Activated naive CD8-positive, alpha-beta T cell treated with anti-CD3 and anti-CD28 coated beads, Interleukin-2, amount 50 U/mL, for 16 hours (primary cell): ENCODE results near the gene SEC14L1.

Source experiments
- DNase-seq: peaks from one replicate; pipeline ENCODE4 v3.0.0-alpha.2; 2020; ENCODE audit warnings: low read depth, low spot score

SEC14L1 gene

GRCh38 chr17:77163001-77163400, 22.2 kb downstream of the SEC14L1 start:
- DNase-seq = no peak

DNA sequence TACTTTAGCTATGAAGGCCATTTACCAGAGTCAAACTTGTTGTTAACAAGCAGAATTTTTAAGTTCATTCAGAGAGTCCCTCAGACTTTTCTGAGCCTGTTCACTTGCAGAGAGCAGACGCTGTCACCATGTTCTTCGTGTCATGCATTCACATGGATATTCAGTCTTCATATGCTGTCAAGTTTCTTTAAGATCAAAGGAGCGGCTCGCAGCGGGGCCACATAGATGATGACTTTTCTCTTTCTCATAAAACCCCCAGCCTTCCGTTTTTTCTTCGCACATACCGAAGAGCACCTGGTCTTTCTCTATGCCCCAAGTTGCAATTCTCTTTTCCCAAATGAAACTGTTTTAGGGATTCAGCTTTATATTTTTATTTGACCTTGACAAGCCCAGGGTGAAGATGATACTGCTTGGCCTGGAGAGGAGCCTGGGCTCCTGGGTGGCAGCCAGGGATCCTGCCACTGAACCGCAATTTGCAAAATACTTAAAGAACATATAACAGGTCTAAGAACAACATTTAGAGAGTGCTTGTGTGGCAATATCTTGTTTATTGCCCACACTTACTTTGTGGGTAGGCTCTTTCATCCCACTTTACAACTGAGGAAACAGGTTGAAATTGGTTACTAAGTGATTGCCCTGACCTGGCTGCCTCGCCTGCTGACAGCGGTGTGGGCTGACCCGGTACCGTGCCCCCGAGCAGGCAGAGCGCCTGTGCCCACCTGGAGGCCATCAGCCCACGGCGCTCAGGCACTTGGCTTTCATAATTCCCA, 22.9 kb downstream of the SEC14L1 start:
- no peak for DNase-seq

GRCh38 chr17:77164483-77165091, 23.8 kb downstream of the SEC14L1 start:
- DNase-seq = no peak

- no peak for DNase-seq
These were observed 24.8 kb downstream of the SEC14L1 start for GRCh38 chr17:77165577-77165976.

DNA sequence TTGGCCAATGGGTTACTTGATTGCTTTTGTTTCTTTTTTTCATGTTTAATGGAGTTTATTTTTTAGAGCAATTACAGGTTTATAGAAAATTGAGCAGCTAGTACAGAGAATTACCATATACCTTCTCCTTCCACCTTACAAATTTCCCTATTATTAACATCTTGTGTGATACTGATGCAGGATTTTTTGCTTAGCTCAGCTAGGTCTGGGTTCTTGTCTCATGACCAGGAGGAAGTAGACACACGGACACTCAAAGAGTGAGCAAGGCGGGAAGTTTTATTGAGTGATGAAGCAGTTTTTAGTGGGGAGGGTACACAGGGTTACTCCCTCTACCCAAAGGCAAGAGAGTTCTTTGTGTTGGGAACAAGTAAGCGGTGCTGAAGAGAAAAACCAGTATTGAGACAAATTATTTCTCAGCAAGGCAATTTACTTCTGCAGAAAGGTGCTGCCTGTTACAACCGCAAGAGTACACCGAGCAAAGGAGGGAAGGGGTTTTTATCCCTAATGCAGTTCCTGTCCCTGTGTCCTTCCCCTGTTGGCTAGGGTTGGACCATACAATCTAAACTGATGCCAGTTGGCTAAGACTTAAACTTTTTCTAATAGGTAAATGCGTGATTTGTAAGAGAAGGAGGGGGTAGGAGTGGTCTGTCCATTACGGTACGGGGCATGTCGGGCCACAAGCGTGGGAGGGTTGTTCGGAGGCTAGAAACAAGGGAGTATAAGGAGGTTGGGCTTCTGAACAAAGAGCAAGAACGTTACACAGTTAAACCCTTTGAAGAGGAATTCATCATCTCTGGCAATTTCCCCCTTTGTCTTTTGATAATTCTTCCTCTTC, 26.9 kb downstream of the SEC14L1 start:
- no peak for DNase-seq

DNA sequence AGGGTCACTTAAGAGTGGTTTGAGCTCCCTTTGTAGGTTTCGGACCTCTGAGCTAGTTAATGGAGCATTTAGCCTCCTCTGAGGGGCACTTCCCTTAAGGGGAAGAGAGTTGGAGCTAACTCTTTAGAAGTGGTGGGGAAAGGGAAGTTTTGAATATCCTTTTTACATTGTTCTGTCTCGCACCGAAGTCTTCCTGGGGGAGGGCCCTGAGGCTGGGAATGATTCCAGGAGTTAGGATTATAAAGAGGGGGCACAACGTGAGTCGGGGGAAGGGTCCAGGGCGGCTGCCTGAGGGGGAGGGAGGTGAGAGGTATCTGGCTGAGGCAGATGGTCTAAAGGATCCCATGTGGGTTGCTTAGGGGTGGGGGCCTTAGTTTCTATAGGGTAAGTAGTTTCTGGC, 32.3 kb downstream of the SEC14L1 start:
- DNase-seq = no peak

GRCh38 chr17:77174928-77175661, 34.3 kb downstream of the SEC14L1 start:
- DNase-seq = no peak

DNA sequence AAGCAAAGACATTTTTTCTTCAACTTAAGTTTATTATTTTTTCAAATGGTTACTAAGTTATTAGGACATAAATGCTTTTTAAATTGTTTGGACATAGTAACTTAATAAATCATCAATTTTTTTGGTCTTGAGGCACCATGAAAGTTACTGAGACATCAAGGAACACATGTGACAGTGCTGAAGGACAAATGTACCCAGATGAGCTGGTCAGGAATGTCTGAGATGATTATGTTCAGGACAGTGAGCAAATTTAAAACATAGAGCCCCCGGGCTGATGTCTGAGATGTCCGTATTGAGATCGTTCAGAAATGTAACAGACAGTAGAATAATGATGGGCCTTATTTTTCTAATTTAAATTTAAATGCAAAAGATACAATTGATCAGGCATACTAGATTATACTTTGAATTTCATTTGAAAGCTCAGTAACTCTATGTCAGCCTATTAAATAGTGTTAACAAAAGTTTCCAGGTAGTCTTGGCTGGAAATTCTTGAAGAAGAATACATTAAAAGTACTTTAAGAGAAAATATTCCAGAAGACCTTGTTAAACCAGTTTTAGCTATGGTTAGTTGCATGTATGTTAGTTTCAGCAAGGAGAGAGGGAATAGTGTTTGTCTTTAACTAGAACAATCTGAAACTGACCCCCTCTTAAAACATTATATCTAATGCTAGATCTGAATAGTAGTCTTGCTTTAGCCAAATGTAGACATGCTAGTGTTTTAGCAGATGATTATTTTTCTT, 36.4 kb downstream of the SEC14L1 start:
- no peak for DNase-seq

DNA sequence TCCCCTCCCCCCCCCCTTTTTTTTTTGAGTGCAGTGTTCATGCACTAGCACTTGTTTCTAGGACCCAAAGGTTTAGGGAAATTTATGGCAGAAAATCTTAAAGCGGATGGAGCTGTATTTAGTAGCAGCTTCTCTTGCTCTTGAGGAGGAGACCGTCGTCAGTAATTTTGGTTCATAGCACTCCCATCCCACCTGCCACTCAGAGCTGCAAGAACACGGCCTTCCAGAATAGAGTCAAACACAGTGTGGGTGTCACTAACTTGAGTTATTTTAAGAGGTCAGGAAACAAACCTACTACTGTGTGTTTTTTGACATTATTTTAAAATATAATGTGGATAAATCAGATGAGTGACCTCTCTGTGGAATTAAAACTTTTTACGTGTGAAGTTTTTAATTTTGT, 37.3 kb downstream of the SEC14L1 start:
- no peak for DNase-seq

- no peak for DNase-seq
These were observed 37.8 kb downstream of the SEC14L1 start for GRCh38 chr17:77178563-77178962.

GRCh38 chr17:77180503-77181357, 40.0 kb downstream of the SEC14L1 start:
- DNase-seq = no peak

DNA sequence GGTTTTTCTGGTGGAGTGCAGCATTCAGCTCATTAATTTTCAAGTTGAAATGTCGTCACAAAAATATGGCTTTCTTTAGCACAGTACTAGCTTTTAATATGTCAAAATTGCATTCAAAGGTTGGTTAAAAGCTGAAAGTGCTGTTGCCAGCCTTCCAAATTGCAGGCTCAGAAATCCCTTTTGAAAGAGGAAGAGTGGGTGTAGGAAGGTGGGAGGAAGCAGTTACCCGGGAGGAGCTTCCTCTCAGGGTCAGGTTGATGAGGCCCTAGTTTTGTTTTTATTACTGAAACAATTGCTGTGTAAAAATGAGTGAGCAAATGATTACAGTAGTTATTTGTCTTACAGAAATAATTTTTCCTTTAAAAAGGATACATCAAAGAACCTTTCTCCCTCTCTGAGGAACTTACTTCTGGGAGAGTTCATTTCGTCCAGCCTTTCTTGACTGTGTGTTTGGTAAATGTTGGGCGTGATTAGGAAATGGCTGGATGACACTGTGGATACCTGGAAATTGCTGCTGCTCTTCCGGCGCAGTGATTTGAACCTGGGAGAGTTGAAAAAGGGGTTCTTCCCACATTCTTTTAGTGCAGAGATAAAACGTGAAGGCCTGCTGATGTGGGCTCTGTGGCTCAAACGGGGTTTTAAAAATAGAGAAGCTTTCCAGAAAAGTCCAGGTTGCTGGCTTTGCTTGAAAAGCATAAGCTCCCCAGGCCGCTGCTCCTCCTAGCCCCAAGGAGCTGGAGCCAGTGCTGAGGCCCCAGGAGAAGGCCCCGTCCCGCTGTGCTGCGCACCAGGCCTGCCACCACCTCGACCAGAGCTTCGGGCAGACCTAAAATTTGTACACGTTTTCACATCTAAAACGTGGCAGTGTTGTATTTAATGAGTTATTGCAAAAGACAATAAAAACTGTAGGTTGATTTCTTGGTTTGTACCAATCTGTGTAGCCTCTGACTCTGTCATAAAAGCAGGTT, 41.7 kb downstream of the SEC14L1 start:
- DNase-seq = no peak

DNA sequence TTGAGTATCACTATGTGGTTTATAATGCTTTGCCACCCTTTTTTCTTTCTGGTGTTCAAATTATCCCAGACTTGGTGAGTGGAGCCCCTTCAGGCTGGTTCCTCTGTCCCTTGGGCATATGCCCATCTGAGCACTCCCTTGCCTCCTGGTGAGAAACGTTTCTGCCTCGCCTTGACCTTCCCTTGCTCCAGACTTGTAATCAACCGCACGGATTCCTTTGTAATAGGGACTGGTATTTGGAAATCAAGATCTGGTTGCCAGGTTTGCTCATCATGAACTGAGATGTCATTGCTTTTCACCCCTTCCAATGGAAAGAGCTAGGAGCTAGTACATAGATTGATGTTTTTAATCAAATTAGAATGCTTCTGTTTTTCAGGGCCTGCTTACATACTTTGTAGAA, 43.7 kb downstream of the SEC14L1 start:
- DNase-seq = no peak

DNA sequence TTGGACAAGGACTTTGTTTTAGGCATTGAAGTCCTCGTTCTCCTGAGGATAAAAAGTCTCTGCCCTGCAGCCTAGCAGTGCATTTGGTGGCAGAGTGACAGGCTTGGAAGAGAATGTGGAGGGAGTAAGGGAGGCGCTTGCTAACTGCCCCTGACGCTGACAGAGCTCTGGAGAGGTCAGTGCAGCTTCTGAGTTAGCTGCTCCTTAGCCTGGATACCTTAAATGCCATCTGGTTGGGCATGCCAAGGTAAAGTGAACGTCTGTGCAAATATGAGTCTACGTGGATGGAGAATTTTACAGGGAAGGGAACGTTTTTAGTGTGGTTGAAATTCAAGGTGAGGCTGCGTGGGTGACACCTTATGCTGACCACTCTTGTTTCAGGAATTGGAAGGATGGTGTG, 44.4 kb downstream of the SEC14L1 start:
- no peak for DNase-seq

- DNase-seq = peak; percentile 5
These were observed 45.4 kb downstream of the SEC14L1 start for GRCh38 chr17:77186141-77186604.

DNA sequence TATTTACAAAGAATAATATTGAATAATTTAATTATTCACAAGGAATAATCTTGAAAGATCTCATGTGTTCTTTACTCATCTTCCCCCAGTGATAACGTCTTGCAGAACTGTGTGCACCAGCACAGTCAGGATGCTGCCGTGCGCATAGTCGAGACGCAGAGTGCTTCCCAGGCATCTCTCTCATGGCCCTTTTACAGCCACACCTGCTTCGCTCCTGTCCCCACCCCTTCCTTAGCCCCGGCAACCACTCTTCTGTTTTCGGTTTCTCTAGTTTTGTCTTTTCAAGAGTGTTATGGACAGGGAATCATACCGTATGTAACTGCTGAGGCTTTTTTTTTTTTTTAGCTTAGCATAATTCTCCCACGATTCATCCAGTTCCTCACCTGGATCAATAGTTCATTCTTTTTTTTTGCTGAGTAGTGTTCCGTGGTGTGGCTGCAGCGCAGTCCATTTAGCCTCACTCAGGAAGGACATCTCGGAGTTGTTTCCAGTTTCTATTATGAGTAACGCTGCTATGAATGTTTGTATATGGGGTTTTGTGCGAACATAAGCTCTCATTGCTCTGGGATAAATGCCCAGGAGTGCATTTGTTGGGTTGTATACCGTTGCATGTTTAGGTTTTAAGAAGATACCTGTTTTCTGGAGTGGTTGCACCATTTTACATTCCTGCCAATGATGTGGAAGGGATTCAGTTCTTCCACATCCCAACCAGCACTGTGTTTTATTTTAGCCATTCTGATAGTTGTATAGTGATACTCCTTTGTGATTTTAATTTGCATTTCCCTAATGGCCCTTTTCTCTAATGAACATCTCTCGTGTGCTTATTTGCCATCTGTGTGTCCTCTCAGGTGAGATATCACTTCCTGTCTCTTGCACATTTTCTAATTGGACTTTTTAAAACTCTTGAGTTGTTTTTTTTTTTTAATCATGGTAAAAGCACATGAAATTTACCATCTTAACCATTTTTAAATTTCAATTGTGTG, 47.6 kb downstream of the SEC14L1 start:
- DNase-seq = no peak

- DNase-seq = peak; percentile 1
These were observed 48.4 kb downstream of the SEC14L1 start for GRCh38 chr17:77189148-77189547.

DNA sequence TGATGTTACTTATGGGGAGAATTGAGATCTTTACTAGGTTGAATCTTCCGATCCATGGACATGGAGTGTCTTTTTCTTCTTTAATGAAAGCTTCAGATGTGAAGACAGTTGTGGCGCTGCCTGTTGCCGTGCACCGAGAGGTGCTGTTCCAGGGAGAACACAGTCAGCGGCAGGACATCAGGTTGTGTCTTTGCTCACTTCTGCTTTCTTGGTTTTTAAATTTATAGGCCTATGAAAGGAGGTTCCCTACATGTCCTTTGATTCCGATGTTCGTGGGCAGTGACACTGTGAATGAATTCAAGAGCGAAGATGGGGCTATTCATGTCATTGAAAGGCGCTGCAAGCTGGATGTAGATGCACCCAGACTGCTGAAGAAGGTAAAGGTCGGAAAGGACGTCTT, 49.8 kb downstream of the SEC14L1 start:
- DNase-seq = no peak
